Measurements from ENCODE around the gene STXBP4.

Gene STXBP4

DNA sequence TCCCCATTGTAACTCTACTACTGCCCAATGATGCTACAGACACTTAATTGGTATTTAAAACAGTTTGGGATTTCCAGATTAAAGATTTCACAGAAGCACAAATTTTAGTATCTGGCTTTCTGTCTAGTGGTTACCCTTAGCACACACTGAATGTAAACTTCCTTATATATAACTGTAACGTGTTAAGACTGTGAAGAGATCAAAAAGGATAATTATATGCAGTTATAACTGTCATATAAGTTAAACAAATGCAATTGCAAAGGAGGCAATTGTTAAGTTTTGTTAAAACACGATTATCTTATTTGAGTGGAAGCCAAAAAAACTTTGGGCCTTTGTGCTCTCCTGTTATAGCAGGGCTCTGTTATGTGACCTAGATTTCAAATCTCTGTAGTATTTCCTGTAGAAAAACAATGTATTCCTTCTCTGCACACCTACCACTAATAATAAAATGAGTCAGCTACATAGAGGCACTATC lies 147.9 kb downstream of the STXBP4 start:
- no peaks in the 10 kb centered on the region for H3K4me1 ChIP-seq (ENCODE audit: insufficient read depth, insufficient read length)
- no peak overlapping the region for H3K9ac ChIP-seq (ENCODE audit: insufficient read length, low read depth)
- no peaks in the 10 kb centered on the region for H3K27me3 ChIP-seq (ENCODE audit: insufficient read depth, insufficient read length)
- no peak for DNase-seq (ENCODE audit: low read depth, low spot score)
- no peaks in the 10 kb centered on the region for H3K36me3 ChIP-seq (ENCODE audit: insufficient read depth, insufficient read length, low read length)
- no peak for TF ChIP-seq YY1 (IDR thresholded peaks at IDR 0.05; ENCODE audit: insufficient read depth, insufficient read length)
- no peak for TF ChIP-seq ZNF274 (IDR thresholded peaks at IDR 0.05; ENCODE audit: low read depth, low read length)
- TF ChIP-seq SUZ12 (IDR thresholded peaks at IDR 0.05; ENCODE audit: extremely low read depth, insufficient read depth, insufficient read length): no peak
- H3K9me3 ChIP-seq (ENCODE audit: insufficient read depth, low read length): no peaks in the 10 kb centered on the region
- H3K4me3 ChIP-seq (ENCODE audit: insufficient read length, low read depth): no peak overlapping the region

DNA sequence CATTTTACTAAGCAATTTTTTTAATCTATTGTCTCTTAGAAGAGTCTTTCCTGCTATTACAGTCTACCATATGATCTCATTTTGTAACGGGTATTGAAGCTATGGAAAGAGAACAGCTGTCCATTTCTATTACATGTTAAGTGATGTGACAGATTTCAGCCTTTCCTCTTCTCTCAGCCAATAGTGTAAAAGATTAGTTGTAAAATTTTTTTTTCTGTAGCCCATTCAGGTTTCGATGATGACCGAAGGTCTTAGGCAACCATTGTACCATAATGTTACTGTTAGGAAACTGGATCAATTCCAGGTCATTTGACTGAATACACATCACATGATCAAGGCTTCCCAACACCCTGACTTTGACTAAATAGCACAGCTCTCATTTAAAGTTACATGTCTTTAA lies 148.6 kb downstream of the STXBP4 start:
- Histone ChIP-seq H3K9ac (ENCODE audit: insufficient read length, low read depth) (no peak overlapping the region), H3K4me3 (ENCODE audit: insufficient read length, low read depth) (no peak overlapping the region), H3K27me3 (ENCODE audit: insufficient read depth, insufficient read length) (no peaks in the 10 kb centered on the region), H3K9me3 (ENCODE audit: insufficient read depth, low read length) (no peaks in the 10 kb centered on the region), H3K36me3 (ENCODE audit: insufficient read depth, insufficient read length, low read length) (no peaks in the 10 kb centered on the region), H3K4me1 (ENCODE audit: insufficient read depth, insufficient read length) (no peaks in the 10 kb centered on the region)
- DNase-seq (ENCODE audit: low read depth, low spot score): no peak
- TF ChIP-seq YY1 (IDR thresholded peaks at IDR 0.05; ENCODE audit: insufficient read depth, insufficient read length): no peak
- TF ChIP-seq SUZ12 (IDR thresholded peaks at IDR 0.05; ENCODE audit: extremely low read depth, insufficient read depth, insufficient read length): no peak
- no peak for TF ChIP-seq ZNF274 (IDR thresholded peaks at IDR 0.05; ENCODE audit: low read depth, low read length)

DNA sequence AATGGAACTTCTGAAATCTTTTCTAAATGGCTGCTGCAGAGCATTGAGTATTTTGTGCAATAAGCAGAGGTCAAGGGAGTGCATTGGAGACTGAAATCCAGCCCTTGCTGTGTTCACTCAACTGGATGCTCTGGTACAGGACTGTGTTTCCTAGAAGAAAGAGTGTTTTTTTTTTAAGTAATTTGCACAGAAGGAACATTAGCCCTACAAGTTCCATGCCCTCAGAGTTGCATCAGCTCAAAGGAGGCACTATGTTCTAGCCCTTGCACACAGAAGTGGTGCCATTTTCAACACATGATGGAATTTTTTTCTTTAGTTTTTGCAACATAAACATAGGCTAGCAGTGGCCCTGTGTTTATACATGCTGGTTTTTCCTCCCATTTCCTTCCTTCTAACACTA lies 152.1 kb downstream of the STXBP4 start:
- DNase-seq (ENCODE audit: low read depth, low spot score): no peak
- no peaks in the 10 kb centered on the region for H3K27me3 ChIP-seq (ENCODE audit: insufficient read depth, insufficient read length)
- TF ChIP-seq YY1 (IDR thresholded peaks at IDR 0.05; ENCODE audit: insufficient read depth, insufficient read length): no peak
- no peak for TF ChIP-seq SUZ12 (IDR thresholded peaks at IDR 0.05; ENCODE audit: extremely low read depth, insufficient read depth, insufficient read length)
- TF ChIP-seq ZNF274 (IDR thresholded peaks at IDR 0.05; ENCODE audit: low read depth, low read length): no peak
- H3K9ac ChIP-seq (ENCODE audit: insufficient read length, low read depth): no peak overlapping the region
- no peaks in the 10 kb centered on the region for H3K36me3 ChIP-seq (ENCODE audit: insufficient read depth, insufficient read length, low read length)
- H3K4me3 ChIP-seq (ENCODE audit: insufficient read length, low read depth): no peak overlapping the region
- no peaks in the 10 kb centered on the region for H3K4me1 ChIP-seq (ENCODE audit: insufficient read depth, insufficient read length)
- no peaks in the 10 kb centered on the region for H3K9me3 ChIP-seq (ENCODE audit: insufficient read depth, low read length)

DNA sequence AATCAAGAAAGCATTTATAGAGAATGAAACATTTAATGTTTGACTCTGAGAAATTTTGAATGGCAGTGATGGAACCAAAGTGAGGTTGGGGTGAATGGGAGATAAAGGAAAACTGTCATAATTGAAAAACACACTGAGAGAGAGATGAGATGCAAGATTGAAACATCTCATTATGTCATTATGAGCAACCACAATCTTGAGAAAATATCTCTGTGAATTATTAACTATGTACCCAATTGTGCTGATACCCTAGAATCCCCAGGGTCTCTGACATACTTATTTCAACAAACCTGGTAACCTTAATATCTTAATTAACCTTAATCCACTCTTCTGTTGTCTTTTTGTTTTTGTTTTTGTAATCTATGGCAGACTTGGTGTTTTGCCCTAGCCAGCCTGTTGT lies 152.7 kb downstream of the STXBP4 start:
- no peak for DNase-seq (ENCODE audit: low read depth, low spot score)
- H3K9me3 ChIP-seq (ENCODE audit: insufficient read depth, low read length): no peaks in the 10 kb centered on the region
- H3K4me3 ChIP-seq (ENCODE audit: insufficient read length, low read depth): no peak overlapping the region
- no peaks in the 10 kb centered on the region for H3K27me3 ChIP-seq (ENCODE audit: insufficient read depth, insufficient read length)
- no peaks in the 10 kb centered on the region for H3K36me3 ChIP-seq (ENCODE audit: insufficient read depth, insufficient read length, low read length)
- TF ChIP-seq YY1 (IDR thresholded peaks at IDR 0.05; ENCODE audit: insufficient read depth, insufficient read length): no peak
- TF ChIP-seq ZNF274 (IDR thresholded peaks at IDR 0.05; ENCODE audit: low read depth, low read length): no peak
- TF ChIP-seq SUZ12 (IDR thresholded peaks at IDR 0.05; ENCODE audit: extremely low read depth, insufficient read depth, insufficient read length): no peak
- H3K9ac ChIP-seq (ENCODE audit: insufficient read length, low read depth): no peak overlapping the region
- no peaks in the 10 kb centered on the region for H3K4me1 ChIP-seq (ENCODE audit: insufficient read depth, insufficient read length)

DNA sequence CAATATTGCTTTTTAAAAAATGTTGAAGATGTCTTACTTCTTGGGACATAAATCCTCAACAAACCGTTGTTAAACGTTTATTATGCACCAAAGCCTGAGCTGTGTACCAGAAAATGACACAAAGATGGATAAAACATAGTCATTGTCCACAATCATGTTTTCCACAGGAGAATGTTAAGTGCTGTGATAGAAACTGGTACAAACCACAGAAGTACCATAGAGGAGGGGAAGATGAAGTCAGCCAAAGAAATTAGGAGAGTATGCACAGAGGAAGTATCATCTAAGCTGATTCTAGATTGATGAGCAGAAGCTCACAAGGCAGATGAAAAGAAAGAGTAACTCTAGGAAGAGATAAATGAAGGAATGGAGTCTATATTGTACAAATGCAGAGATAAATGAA lies 153.5 kb downstream of the STXBP4 start:
- H3K27me3 ChIP-seq (ENCODE audit: insufficient read depth, insufficient read length): no peaks in the 10 kb centered on the region
- H3K36me3 ChIP-seq (ENCODE audit: insufficient read depth, insufficient read length, low read length): no peaks in the 10 kb centered on the region
- H3K9ac ChIP-seq (ENCODE audit: insufficient read length, low read depth): no peak overlapping the region
- H3K9me3 ChIP-seq (ENCODE audit: insufficient read depth, low read length): no peaks in the 10 kb centered on the region
- DNase-seq (ENCODE audit: low read depth, low spot score): no peak
- H3K4me3 ChIP-seq (ENCODE audit: insufficient read length, low read depth): no peak overlapping the region
- H3K4me1 ChIP-seq (ENCODE audit: insufficient read depth, insufficient read length): no peaks in the 10 kb centered on the region
- TF ChIP-seq SUZ12 (IDR thresholded peaks at IDR 0.05; ENCODE audit: extremely low read depth, insufficient read depth, insufficient read length) (no peak), ZNF274 (IDR thresholded peaks at IDR 0.05; ENCODE audit: low read depth, low read length) (no peak), YY1 (IDR thresholded peaks at IDR 0.05; ENCODE audit: insufficient read depth, insufficient read length) (no peak)

DNA sequence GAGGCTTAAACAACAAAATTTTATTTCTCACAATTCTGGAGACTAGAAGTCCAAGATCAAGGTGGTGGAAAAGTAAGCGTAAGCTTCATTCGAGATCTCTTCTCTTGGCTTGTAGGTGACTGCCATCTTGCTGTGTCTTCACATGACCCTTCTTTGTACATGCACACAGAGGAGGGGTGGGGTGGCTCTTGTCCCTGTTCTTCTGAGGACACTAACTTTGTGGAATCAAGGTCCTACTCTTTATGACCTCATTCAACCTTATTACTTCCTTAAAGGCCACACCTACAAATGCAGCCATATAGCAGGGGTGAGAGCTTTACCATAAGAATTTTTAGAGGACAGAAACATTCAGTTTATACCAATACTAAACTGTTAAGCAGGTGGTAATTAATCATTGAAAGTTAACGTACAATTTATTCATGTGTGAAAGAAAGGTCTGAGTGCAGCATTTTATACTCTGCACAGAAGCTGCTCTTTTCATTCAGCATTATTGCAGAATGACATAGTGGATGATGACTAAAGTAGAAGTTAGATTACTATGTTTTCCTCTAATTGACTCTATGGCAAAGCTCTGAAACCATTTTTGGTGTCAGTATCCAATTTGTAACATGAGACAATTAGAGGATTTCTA lies 156.3 kb downstream of the STXBP4 start:
- H3K4me3 ChIP-seq (ENCODE audit: insufficient read length, low read depth): no peak overlapping the region
- no peaks in the 10 kb centered on the region for H3K9me3 ChIP-seq (ENCODE audit: insufficient read depth, low read length)
- no peaks in the 10 kb centered on the region for H3K4me1 ChIP-seq (ENCODE audit: insufficient read depth, insufficient read length)
- no peak for DNase-seq (ENCODE audit: low read depth, low spot score)
- TF ChIP-seq ZNF274 (IDR thresholded peaks at IDR 0.05; ENCODE audit: low read depth, low read length) (no peak), YY1 (IDR thresholded peaks at IDR 0.05; ENCODE audit: insufficient read depth, insufficient read length) (no peak), SUZ12 (IDR thresholded peaks at IDR 0.05; ENCODE audit: extremely low read depth, insufficient read depth, insufficient read length) (no peak)
- no peaks in the 10 kb centered on the region for H3K36me3 ChIP-seq (ENCODE audit: insufficient read depth, insufficient read length, low read length)
- no peaks in the 10 kb centered on the region for H3K27me3 ChIP-seq (ENCODE audit: insufficient read depth, insufficient read length)
- H3K9ac ChIP-seq (ENCODE audit: insufficient read length, low read depth): no peak overlapping the region

DNA sequence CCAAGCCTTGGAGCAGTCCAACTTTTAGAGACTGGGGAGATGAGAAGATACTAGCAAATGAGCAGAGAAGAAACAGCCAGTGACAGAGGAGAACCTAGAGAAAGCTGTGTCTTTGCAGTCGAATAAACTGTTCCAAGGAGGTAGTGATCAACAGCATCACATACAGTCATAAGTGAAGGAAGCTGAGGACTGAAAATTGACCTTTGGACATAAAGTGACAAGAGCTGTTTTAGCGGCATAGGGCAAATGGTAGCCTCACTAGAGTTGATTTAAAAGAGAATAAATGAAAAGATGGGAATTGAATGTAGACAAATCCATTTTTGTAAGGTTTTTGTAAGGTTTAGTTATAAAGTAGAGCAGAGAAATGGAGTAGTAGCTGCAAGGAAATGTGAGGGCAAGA lies 165.0 kb downstream of the STXBP4 start:
- Histone ChIP-seq H3K36me3 (ENCODE audit: insufficient read depth, insufficient read length, low read length) (no peaks in the 10 kb centered on the region), H3K9ac (ENCODE audit: insufficient read length, low read depth) (no peak overlapping the region), H3K4me3 (ENCODE audit: insufficient read length, low read depth) (no peak overlapping the region), H3K9me3 (ENCODE audit: insufficient read depth, low read length) (no peaks in the 10 kb centered on the region), H3K27me3 (ENCODE audit: insufficient read depth, insufficient read length) (no peaks in the 10 kb centered on the region), H3K4me1 (ENCODE audit: insufficient read depth, insufficient read length) (no peaks in the 10 kb centered on the region)
- no peak for DNase-seq (ENCODE audit: low read depth, low spot score)
- no peak for TF ChIP-seq SUZ12 (IDR thresholded peaks at IDR 0.05; ENCODE audit: extremely low read depth, insufficient read depth, insufficient read length)
- TF ChIP-seq ZNF274 (IDR thresholded peaks at IDR 0.05; ENCODE audit: low read depth, low read length): no peak
- TF ChIP-seq YY1 (IDR thresholded peaks at IDR 0.05; ENCODE audit: insufficient read depth, insufficient read length): no peak
